ENCODE data around the gene AP1B1.

Gene AP1B1

DNA sequence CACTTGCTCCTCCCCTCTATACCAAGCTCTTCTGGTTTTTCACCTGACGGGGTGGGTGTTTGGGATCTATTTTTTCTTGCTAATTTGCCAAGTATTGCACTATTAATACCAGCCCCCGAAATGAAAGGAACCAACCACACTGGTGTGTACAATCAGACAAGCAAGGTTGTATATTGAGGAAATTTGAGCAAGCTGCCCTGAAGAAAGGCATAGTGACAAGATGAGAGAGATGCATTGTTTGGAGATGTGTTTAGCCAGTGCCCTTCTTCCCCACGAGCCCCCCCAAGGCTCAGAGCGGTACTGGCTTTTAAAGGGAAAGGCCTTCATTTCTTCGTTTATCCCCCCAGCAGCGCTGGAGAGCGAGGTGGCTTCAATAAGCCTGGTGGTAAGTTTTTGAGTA, 97.2 kb downstream of the AP1B1 start:
- no peak for DNase-seq

DNA sequence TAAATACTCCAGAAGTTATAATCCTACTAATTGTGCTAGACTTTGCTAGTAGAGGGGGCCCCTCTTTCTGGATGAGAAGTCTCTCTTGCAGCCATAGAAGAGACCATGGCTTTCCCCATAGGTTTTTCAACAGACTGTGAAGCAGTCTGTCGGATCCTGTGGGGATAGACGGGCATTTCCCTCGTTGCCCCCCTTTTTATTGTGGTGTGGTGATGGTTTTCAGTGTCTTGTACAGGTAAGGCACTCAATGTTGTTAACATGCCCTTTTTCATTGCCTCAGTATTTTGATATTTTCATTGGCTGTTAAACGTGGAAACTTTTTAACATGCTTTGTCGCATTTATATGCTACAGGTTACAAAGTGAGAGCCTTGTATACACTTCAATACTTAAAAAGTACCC, 98.3 kb downstream of the AP1B1 start:
- DNase-seq = no peak

DNA sequence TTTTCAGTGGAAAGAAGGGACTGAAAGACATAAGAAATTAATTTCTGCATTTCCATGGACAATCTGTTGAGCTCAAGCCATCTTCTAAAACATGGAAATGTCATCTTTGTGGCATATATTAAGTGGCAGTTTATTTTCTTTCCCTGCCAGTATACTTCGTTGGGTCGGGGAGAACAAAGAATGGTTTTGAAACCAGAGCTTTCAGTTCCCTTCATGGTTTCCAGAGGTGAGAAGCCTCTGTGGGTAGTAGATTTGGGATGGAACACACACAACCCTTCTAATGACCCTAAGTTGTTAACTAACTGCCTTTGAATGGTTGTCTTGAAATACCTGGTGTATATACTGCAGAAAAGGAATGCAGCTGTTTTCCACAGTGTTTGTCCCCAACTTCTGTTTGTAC, 99.5 kb downstream of the AP1B1 start:
- no peak for DNase-seq

DNA sequence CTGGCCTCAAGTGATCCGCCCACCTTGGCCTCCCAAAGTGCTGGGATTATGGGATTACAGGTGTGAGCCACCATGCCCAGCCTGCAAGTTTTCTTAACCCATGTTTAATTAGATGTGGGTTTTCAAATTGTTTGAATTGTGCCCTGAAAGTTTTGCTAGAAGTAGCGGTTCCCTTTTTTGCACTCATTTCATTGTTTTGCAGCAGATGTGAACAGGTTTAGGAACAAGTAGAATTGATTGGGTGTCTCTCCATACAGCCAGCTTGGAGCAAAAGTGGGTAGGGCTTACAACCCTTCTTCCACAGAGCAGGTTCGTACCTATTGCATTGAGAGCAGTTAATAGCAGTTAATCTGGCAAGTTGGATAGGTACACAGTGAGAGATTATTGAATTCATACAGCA, 104.2 kb downstream of the AP1B1 start:
- DNase-seq = no peak

DNA sequence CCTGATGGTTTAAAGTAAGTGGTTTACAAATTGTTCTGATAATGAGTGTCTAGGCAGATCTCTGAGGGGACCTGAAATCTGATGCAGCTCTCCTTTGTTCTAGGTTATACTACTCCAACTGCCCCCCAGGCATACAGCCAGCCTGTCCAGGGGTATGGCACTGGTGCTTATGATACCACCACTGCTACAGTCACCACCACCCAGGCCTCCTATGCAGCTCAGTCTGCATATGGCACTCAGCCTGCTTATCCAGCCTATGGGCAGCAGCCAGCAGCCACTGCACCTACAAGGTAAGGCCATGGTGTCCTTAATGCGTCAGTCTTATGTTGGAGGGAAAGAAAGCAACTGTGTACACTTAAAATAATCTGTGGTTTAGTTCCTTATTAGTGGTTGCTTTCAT, 110.4 kb downstream of the AP1B1 start:
- DNase-seq = no peak
